ENCODE results near the gene NPPA.

Gene NPPA

GRCh38 chr1:11800756-11801433 is 46.7 kb downstream of the NPPA start:
- H3K36me3 ChIP-seq (ENCODE audit: control insufficient read depth, insufficient read depth, low read length) = peaks cover 4% of the 10 kb centered on the region
- 94 to 96% methylated on average over 21 of the region's 21 CpGs for WGBS, 2 experiments
- no peak overlapping the region for H3K27ac ChIP-seq (ENCODE audit: insufficient read depth, low read depth, low read length, poor library complexity, severe bottlenecking)
- no peak overlapping the region for H3K4me3 ChIP-seq (ENCODE audit: insufficient read depth, low read depth, low read length)
- H3K4me1 ChIP-seq (ENCODE audit: control insufficient read depth, insufficient read depth, low read length) = peaks cover 25% of the 10 kb centered on the region
- H3K9me3 ChIP-seq (ENCODE audit: control insufficient read depth, low read length) = no peaks in the 10 kb centered on the region
- no peaks in the 10 kb centered on the region for H3K27me3 ChIP-seq (ENCODE audit: control insufficient read depth, insufficient read depth, low read length, poor library complexity, severe bottlenecking)

DNA sequence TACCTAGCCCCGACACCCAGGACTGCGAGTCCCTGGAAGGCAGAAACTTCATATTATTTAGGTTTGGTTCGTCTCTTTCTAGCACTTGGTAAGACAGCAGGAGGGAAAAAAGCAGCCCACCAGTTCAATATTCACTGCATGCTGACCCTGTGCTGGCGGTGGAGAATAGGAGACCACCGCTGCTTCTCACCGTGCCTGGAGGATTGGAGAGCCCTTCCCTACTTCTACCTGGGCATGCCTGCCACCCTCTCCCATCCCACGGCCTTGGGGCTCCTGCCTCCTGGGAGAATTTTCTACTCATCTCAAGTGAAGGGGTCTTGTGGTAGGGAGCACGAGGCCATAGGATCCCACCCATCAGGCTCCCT is 47.2 kb downstream of the NPPA start:
- 93 to 98% methylated on average over 7 to 8 of the region's 8 CpGs for WGBS, 2 experiments
- Histone ChIP-seq H3K27me3 (ENCODE audit: control insufficient read depth, insufficient read depth, low read length, poor library complexity, severe bottlenecking) (no peaks in the 10 kb centered on the region), H3K27ac (ENCODE audit: insufficient read depth, low read depth, low read length, poor library complexity, severe bottlenecking) (no peak overlapping the region), H3K9me3 (ENCODE audit: control insufficient read depth, low read length) (no peaks in the 10 kb centered on the region), H3K4me3 (ENCODE audit: insufficient read depth, low read depth, low read length) (no peak overlapping the region), H3K4me1 (ENCODE audit: control insufficient read depth, insufficient read depth, low read length) (peaks cover 25% of the 10 kb centered on the region), H3K36me3 (ENCODE audit: control insufficient read depth, insufficient read depth, low read length) (peaks cover 7% of the 10 kb centered on the region)

DNA sequence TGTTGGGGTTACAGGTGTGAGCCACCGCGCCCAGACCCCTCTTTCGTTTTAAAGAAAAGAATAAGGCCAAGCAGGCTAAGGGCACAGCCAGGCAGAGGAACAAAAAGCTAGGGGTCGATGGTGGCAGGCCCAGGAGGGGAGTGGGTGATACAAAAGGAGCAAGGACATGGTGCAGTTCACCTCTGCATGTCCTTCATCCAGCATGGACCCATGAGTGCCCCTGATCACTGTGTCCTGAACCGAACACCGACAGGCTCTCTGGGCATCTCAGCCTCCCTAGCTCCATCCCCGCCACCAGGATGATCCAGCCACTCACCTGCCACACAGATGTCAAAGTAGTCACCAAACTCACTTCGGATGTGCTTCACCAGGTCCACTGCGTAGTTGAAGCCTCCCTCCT is 47.7 kb downstream of the NPPA start:
- Histone ChIP-seq H3K36me3 (ENCODE audit: control insufficient read depth, insufficient read depth, low read length) (peaks cover 7% of the 10 kb centered on the region), H3K27ac (ENCODE audit: insufficient read depth, low read depth, low read length, poor library complexity, severe bottlenecking) (no peak overlapping the region), H3K4me3 (ENCODE audit: insufficient read depth, low read depth, low read length) (no peak overlapping the region), H3K27me3 (ENCODE audit: control insufficient read depth, insufficient read depth, low read length, poor library complexity, severe bottlenecking) (no peaks in the 10 kb centered on the region), H3K9me3 (ENCODE audit: control insufficient read depth, low read length) (no peaks in the 10 kb centered on the region), H3K4me1 (ENCODE audit: control insufficient read depth, insufficient read depth, low read length) (peaks cover 23% of the 10 kb centered on the region)
- 93 to 94% methylated on average over 9 of the region's 9 CpGs for WGBS, 2 experiments

- no peak overlapping the region for H3K4me3 ChIP-seq (ENCODE audit: insufficient read depth, low read depth, low read length)
- H3K9me3 ChIP-seq (ENCODE audit: control insufficient read depth, low read length) = no peaks in the 10 kb centered on the region
- peaks cover 7% of the 10 kb centered on the region for H3K36me3 ChIP-seq (ENCODE audit: control insufficient read depth, insufficient read depth, low read length)
- 93 to 95% methylated on average over 5 of the region's 5 CpGs for WGBS, 2 experiments
- no peak overlapping the region for H3K27ac ChIP-seq (ENCODE audit: insufficient read depth, low read depth, low read length, poor library complexity, severe bottlenecking)
- peaks cover 15% of the 10 kb centered on the region for H3K4me1 ChIP-seq (ENCODE audit: control insufficient read depth, insufficient read depth, low read length)
- no peaks in the 10 kb centered on the region for H3K27me3 ChIP-seq (ENCODE audit: control insufficient read depth, insufficient read depth, low read length, poor library complexity, severe bottlenecking)
These were observed 48.5 kb downstream of the NPPA start for GRCh38 chr1:11799099-11799498.

DNA sequence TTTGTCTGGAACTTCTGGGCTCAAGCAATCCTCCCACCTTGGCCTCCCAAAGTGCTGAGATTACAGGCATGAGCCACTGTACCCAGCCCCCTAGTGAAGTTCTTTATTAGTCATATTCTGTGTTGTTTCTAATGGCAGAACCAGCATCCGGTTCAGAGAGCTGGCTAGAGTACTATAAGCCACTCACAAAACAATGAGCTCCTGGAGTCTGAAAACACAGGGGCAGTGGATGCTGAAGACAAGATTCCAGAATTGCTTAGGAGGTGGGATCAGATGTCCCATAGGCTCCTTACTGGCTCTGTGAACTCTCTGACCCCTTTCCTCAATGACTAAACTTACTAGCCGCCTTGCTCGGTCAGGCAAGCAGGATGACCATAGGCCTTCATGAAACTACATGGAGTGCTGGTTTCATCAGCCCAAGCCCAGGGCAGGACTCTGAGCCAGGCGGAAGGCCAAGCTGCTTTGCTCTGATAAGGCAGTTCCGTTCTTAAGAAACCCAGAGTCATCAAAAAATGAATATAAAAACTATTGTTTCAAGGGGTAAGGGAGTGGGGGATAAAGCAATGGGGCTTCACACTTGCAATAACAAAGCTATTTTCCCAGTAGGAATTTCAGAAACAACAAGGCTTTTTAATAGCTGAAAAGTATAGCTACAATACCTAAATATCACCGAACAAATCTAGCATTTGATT is 49.9 kb downstream of the NPPA start:
- Histone ChIP-seq H3K27me3 (ENCODE audit: control insufficient read depth, insufficient read depth, low read length, poor library complexity, severe bottlenecking) (no peaks in the 10 kb centered on the region), H3K4me1 (ENCODE audit: control insufficient read depth, insufficient read depth, low read length) (peaks cover 5% of the 10 kb centered on the region), H3K4me3 (ENCODE audit: insufficient read depth, low read depth, low read length) (no peak overlapping the region), H3K27ac (ENCODE audit: insufficient read depth, low read depth, low read length, poor library complexity, severe bottlenecking) (no peak overlapping the region), H3K36me3 (ENCODE audit: control insufficient read depth, insufficient read depth, low read length) (peaks cover 10% of the 10 kb centered on the region), H3K9me3 (ENCODE audit: control insufficient read depth, low read length) (no peaks in the 10 kb centered on the region)
- WGBS, 2 experiments = 93 to 95% methylated on average over 6 of the region's 6 CpGs

- WGBS, 2 experiments = 97% methylated on average over 15 of the region's 15 CpGs
- H3K4me1 ChIP-seq (ENCODE audit: control insufficient read depth, insufficient read depth, low read length) = no peaks in the 10 kb centered on the region
- H3K9me3 ChIP-seq (ENCODE audit: control insufficient read depth, low read length) = no peaks in the 10 kb centered on the region
- no peaks in the 10 kb centered on the region for H3K27me3 ChIP-seq (ENCODE audit: control insufficient read depth, insufficient read depth, low read length, poor library complexity, severe bottlenecking)
- H3K36me3 ChIP-seq (ENCODE audit: control insufficient read depth, insufficient read depth, low read length) = peaks cover 13% of the 10 kb centered on the region
- no peak overlapping the region for H3K27ac ChIP-seq (ENCODE audit: insufficient read depth, low read depth, low read length, poor library complexity, severe bottlenecking)
- H3K4me3 ChIP-seq (ENCODE audit: insufficient read depth, low read depth, low read length) = no peak overlapping the region
These were observed 51.4 kb downstream of the NPPA start for GRCh38 chr1:11796036-11796828.

Data from ectodermal cell (in vitro differentiated cells).